ENCODE measurements around the gene CDKN2AIP.

DNA sequence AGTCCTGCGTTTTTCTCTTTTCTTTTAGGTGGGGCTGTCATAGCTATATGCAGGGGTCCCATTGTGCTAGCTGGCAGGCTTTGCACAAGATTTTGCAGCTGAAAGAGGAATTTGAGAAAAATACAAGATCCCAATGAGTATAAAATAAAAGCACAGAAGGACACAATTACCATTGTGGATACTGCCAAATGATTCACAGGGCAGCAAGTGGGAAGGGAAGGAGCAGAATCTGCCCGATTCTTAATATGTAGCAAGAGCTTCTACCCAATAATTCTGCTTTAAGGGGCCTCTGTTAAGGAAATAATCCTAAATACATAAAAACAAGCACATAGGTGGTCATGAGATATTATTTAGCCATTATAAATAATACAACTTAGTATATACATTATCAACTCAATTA lies 34.5 kb downstream of the CDKN2AIP start:
- TF ChIP-seq, protein P1, sequence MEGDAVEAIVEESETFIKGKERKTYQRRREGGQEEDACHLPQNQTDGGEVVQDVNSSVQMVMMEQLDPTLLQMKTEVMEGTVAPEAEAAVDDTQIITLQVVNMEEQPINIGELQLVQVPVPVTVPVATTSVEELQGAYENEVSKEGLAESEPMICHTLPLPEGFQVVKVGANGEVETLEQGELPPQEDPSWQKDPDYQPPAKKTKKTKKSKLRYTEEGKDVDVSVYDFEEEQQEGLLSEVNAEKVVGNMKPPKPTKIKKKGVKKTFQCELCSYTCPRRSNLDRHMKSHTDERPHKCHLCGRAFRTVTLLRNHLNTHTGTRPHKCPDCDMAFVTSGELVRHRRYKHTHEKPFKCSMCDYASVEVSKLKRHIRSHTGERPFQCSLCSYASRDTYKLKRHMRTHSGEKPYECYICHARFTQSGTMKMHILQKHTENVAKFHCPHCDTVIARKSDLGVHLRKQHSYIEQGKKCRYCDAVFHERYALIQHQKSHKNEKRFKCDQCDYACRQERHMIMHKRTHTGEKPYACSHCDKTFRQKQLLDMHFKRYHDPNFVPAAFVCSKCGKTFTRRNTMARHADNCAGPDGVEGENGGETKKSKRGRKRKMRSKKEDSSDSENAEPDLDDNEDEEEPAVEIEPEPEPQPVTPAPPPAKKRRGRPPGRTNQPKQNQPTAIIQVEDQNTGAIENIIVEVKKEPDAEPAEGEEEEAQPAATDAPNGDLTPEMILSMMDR (conservative IDR thresholded peaks at IDR 0.05; ENCODE audit: low read length) = no peak
- no peak for TF ChIP-seq EZH2phosphoT487 (IDR thresholded peaks at IDR 0.05; ENCODE audit: borderline replicate concordance)

Measured in Loucy (cell line).